K562 (cell line): ENCODE data around the gene TJP2. TPM values are rescaled to one million over a fixed set of nuclear protein-coding genes. Genes with fewer than 3 reads are reported as not detected.

Experiments used
- ATAC-seq: fragments of 200-7000 bp; cut with Tn5 transposase; 3 replicates; pipeline ENCODE4 v1.9.1; 2020; ENCODE audit warnings: moderate library complexity
- BruUV-seq: library from RNA; stranded (reverse); fragments of 400-500 nt; replicated peaks from 2 replicates; lab custom pipeline; 2021; lab: Mats Ljungman, UMichigan
- CTCF ChIA-PET: fragments of 300-600 bp; formaldehyde crosslinking; extraction: SDS; loops from one replicate; lab custom pipeline; 2021; ENCODE audit warnings: low intra/inter-chr PET ratio; lab: Yijun Ruan, JAX
- POLR2A ChIA-PET: fragments of 300-600, 350-650 bp; sonication (Branson Sonifier 250); formaldehyde crosslinking; extraction: SDS; loops from one replicate; lab custom pipeline; 2021; ENCODE audit warnings: antibody characterized with exemption, inconsistent platforms; lab: Yijun Ruan, JAX
- DNase-seq, 4 experiments: peaks; one replicate each; pipeline versions ENCODE4 v3.0.0 to v3.0.0-alpha.2; 2011 to 2018; ENCODE audit warnings: low spot score in 3 of 4, mixed read lengths in 3 of 4; ENCODE audit errors: extremely low read depth in 1 of 4
- FAIRE-seq: peaks from 2 replicates; lab custom pipeline; 2011; peaks lifted over from hg19 to GRCh38; lab: Jason Lieb, UNC
- H2AFZ ChIP-seq: 2 replicates; pipeline ENCODE4 v1.6.0; 2011; ENCODE audit warnings: low read depth, low read length, control low read depth, inconsistent platforms
- H3K27ac ChIP-seq: fragments of 200-600 bp; 3 replicates; pipeline ENCODE4 v1.8.0; 2011; ENCODE audit warnings: low read depth, mild to moderate bottlenecking, control low read depth, inconsistent platforms, low read length, moderate library complexity, mixed read lengths; ENCODE audit errors: extremely low read depth
- H3K27me3 ChIP-seq, 2 experiments: fragments of 300-600 bp in 1 of 2; 2 replicates in 1 of 2; 3 replicates in 1 of 2; pipeline versions ENCODE4 v1.6.0 to v1.8.0; 2011; ENCODE audit warnings: inconsistent platforms in 2 of 2, low read length in 2 of 2, mild to moderate bottlenecking in 1 of 2, mixed read lengths in 1 of 2, moderate library complexity in 1 of 2; ENCODE audit not compliant: control insufficient read depth in 2 of 2, insufficient read depth in 2 of 2
- H3K36me3 ChIP-seq: fragments of 300-600 bp; 3 replicates; pipeline ENCODE4 v1.8.0; 2011; ENCODE audit warnings: mild to moderate bottlenecking, low read length, inconsistent platforms; ENCODE audit not compliant: control insufficient read depth, insufficient read depth
- H3K4me1 ChIP-seq, 2 experiments: fragments of 200-600 bp in 1 of 2; replicated peaks in 1 of 2; 2 replicates in 1 of 2; 3 replicates in 1 of 2; pipeline versions ENCODE4 v1.5.1 to v1.8.0; 2011; ENCODE audit warnings: inconsistent platforms in 2 of 2, low read length in 2 of 2, mild to moderate bottlenecking in 1 of 2, mixed read lengths in 1 of 2, moderate library complexity in 1 of 2; ENCODE audit not compliant: control insufficient read depth in 2 of 2, insufficient read depth in 2 of 2
- H3K4me2 ChIP-seq: 2 replicates; pipeline ENCODE4 v1.6.1; 2011; ENCODE audit warnings: low read length, control low read depth, inconsistent platforms, mixed read lengths; ENCODE audit not compliant: insufficient read depth
- H3K4me3 ChIP-seq: fragments of 200-600 bp; sonication (generic), shearing (Covaris generic); 2 replicates; pipeline ENCODE4 v1.5.1; 2016; ENCODE audit warnings: control low read depth, inconsistent platforms
- H3K79me2 ChIP-seq: fragments of 200-600 bp; 3 replicates; pipeline ENCODE4 v1.8.0; 2011; ENCODE audit warnings: low read length, inconsistent platforms; ENCODE audit not compliant: control insufficient read depth, insufficient read depth
- H3K9ac ChIP-seq, 2 experiments: 2 replicates each; pipeline versions ENCODE4 v1.6.0 to v1.6.1; 2011; ENCODE audit warnings: low read depth in 2 of 2, low read length in 2 of 2, control low read depth in 1 of 2, inconsistent platforms in 1 of 2, mild to moderate bottlenecking in 1 of 2, mixed read lengths in 1 of 2; ENCODE audit not compliant: insufficient read depth in 1 of 2
- H3K9me1 ChIP-seq: one replicate; pipeline ENCODE4 v1.6.0; 2011; ENCODE audit warnings: inconsistent platforms, mild to moderate bottlenecking, low read length, moderate library complexity; ENCODE audit not compliant: control insufficient read depth, insufficient read depth
- H3K9me3 ChIP-seq: replicated peaks from 2 replicates; pipeline ENCODE4 v1.5.1; 2011; ENCODE audit warnings: low read depth, low read length, inconsistent platforms; ENCODE audit not compliant: control insufficient read depth, insufficient read depth
- H4K20me1 ChIP-seq: replicated peaks from 2 replicates; pipeline ENCODE4 v1.6.1; 2011; ENCODE audit warnings: low read length, inconsistent platforms, mixed read lengths; ENCODE audit not compliant: control insufficient read depth, insufficient read depth
- BDP1 ChIP-seq: IDR thresholded peaks from 3 replicates; pipeline ENCODE4 v1.6.1; 2011; ENCODE audit not compliant: insufficient read length, insufficient read depth
- CEBPG ChIP-seq, 3 experiments: fragments of 200-800 bp in 1 of 3; sonication (Bioruptor generic) in 1 of 3; sonication (generic) in 1 of 3; formaldehyde crosslinking in 1 of 3; IDR thresholded peaks in 2 of 3; conservative IDR thresholded peaks in 1 of 3; 2 replicates each; pipeline versions ENCODE4 v1.6.1 to v1.8.0; 2016 to 2022; ENCODE audit warnings: missing compliant biosample characterization in 2 of 3, missing genetic modification characterization in 2 of 3, mild to moderate bottlenecking in 1 of 3, missing genetic modification reagents in 1 of 3
- EP400 ChIP-seq: fragments of 450-650 bp; IDR thresholded peaks from 2 replicates; pipeline ENCODE4 v1.6.1; 2017; ENCODE audit warnings: antibody characterized with exemption, mild to moderate bottlenecking, moderate library complexity
- ERF ChIP-seq: fragments of 450-650 bp; formaldehyde crosslinking; IDR thresholded peaks from 2 replicates; pipeline ENCODE4 v1.4.0; 2020; ENCODE audit warnings: mild to moderate bottlenecking, mixed read lengths
- L3MBTL2 ChIP-seq: fragments of 450-650 bp; IDR thresholded peaks from 2 replicates; pipeline ENCODE4 v1.6.1; 2016; ENCODE audit warnings: mild to moderate bottlenecking, moderate library complexity
- MXD1 ChIP-seq: fragments of 250-450 bp; sonication (Bioruptor Pico); IDR thresholded peaks from 2 replicates; pipeline ENCODE4 v1.8.0; 2021; ENCODE audit warnings: borderline replicate concordance, mild to moderate bottlenecking, moderate library complexity; ENCODE audit not compliant: poor library complexity, severe bottlenecking
- NCOA1 ChIP-seq: fragments of 450-650 bp; IDR thresholded peaks from 2 replicates; pipeline ENCODE4 v1.6.1; 2016; ENCODE audit warnings: low read depth
- TCF15 ChIP-seq: fragments of 250-450 bp; sonication (Bioruptor Pico); IDR thresholded peaks from 2 replicates; pipeline ENCODE4 v1.8.0; 2022; ENCODE audit warnings: moderate library complexity, mild to moderate bottlenecking, inconsistent platforms
- TGIF2 ChIP-seq: sonication (generic); formaldehyde crosslinking; IDR thresholded peaks from 2 replicates; pipeline ENCODE4 v1.8.1; 2022; ENCODE audit warnings: mild to moderate bottlenecking, missing genetic modification reagents, moderate library complexity
- ZNF316 ChIP-seq: fragments of 450-650 bp; IDR thresholded peaks from 2 replicates; pipeline ENCODE4 v1.6.1; 2016
- WGBS: fragments of 100-300 bp; shearing (Covaris generic); methylation state at CpG from one replicate; pipeline ENCODE4 v1.1.6; 2016; ENCODE audit warnings: low coverage, mixed read lengths; ENCODE audit not compliant: insufficient coverage; ENCODE audit errors: missing lambda C conversion rate; 5-methylcytosine and 5-hydroxymethylcytosine counted together
- in situ Hi-C: fragments of 300-500 bp; cut with MboI; formaldehyde crosslinking; loops from 4 replicates; pipeline ENCODE4 v1.15.0; 2018; ENCODE audit warnings: inconsistent platforms, mixed read lengths
- intact Hi-C: fragments of 100-400 bp; cut with micrococcal nuclease; formaldehyde crosslinking; loops from 2 replicates; pipeline ENCODE4 v1.14.2; 2022
- polyA plus RNA-seq, 8 experiments: library from polyadenylated mRNA; depleted of rRNA in 4 of 8; stranded (reverse) in 5 of 8; unstranded in 3 of 8; fragments of >200 nt; fragmentation: Nextera tagmentation in 2 of 8; fragmentation: Illumina TruSeq in 1 of 8; extraction: Ambion mirVana in 2 of 8; extraction: Trizol in 1 of 8; gene quantifications; 2 replicates each; pipeline versions ENCODE4 v1.2.1 to v1.2.3, GENCODE V29; 2011 to 2014; ENCODE audit warnings: inconsistent platforms in 1 of 8, missing spikeins in 1 of 8
- total RNA-seq, 7 experiments: library from RNA; depleted of rRNA in 6 of 7; stranded (reverse); fragments of >200 nt in 6 of 7; fragmentation: Illumina TruSeq in 2 of 7; extraction: Trizol in 2 of 7; gene quantifications; 2 replicates each; pipeline versions ENCODE4 v1.2.1 to v1.2.3, GENCODE V29; 2011 to 2021; ENCODE audit warnings: low replicate concordance in 1 of 7
- TF ChIP-seq, protein P1 (sequence below): fragments of 200-800 bp; sonication (Bioruptor generic); IDR thresholded peaks from 2 replicates; pipeline ENCODE4 v1.6.1; 2016; ENCODE audit warnings: missing genetic modification characterization, missing compliant biosample characterization
- TF ChIP-seq, protein P2 (sequence below): fragments of 450-650 bp; formaldehyde crosslinking; IDR thresholded peaks from 2 replicates; pipeline ENCODE4 v1.4.0; 2020; ENCODE audit warnings: mild to moderate bottlenecking, moderate library complexity

Gene TJP2
- total and polyA plus RNA-seq, 9 of the 15 experiments (the other 6 are each of a cell fraction or from before 2014, with no cell fraction given), result 4.0 to 24.1 (median 16.8) TPM

DNA sequence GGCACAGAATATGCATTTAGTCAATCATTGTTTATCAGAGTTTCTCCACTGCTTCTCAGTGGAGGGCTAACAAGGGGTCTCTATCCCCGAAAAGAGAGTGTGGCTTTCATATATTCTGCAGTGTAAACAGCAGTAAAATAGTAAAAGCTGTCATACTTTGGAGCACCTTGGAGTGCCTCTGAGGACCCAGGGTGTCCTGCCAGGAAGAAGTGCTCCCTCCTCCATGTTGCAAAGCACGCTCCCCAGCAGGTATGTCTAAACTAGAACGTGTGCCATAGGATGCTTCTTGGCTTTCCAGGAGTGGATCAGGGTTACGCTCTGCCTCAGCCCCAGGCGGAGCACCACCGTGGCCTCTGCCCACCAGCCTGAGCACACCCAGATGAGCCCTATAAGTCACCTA lies 8.5 kb upstream of the TJP2 start (continued):
- TF ChIP-seq TGIF2 (no peak), EP400 (no peak), MXD1 (CRISPR knock-in tag) (no peak), ZNF316 (no peak)
- TF ChIP-seq, all 486 proteins: peak for 0

DNA sequence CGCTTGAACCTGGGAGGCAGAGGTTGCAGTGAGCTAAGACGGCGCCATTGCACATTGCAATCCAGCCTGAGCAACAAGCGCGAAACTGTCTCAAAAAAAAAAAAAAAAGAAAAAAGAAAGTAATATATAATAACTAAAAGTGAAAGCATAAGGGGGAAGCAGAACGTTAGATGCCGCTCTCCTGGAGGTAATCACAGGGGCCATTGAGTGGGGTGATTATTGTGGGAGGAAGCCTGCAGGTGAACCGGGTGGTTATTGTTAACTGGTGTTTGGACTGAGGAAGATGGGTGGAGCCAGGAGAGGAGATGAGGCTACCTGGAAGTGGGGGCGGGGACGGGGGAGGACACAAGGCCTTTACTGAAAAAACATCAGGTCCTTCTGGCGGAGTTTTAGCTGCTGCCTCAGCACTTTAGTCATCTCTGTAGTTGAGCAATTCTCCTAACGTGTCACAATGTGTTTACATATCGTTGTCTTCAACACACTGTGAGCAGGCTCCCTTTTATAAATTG lies 5.3 kb upstream of the TJP2 start:
- peaks cover 12 to 38% of the 10 kb centered on the region in 2 experiments for H3K4me1 ChIP-seq
- H3K36me3 ChIP-seq, result no peaks in the 10 kb centered on the region
- H3K27me3 ChIP-seq, result no peaks in the 10 kb centered on the region
- peak overlapping the region; percentile 62; the same call in 1 of the 2 replicates for H2AFZ ChIP-seq
- ATAC-seq, result peak; percentile 45
- no peaks in the 10 kb centered on the region for H3K9me1 ChIP-seq
- FAIRE-seq, result peak; percentile 75
- no peak overlapping the region for H3K9ac ChIP-seq
- no peaks in the 10 kb centered on the region for H3K9me3 ChIP-seq
- intact Hi-C loops (no loop called here), in situ Hi-C loops (no loop called here)
- H3K27ac ChIP-seq, result no peak overlapping the region
- no TSS peak for BruUV-seq
- 18% methylated on average over 8 of the region's 13 CpGs for WGBS
- no peaks in the 10 kb centered on the region for H3K79me2 ChIP-seq
- ChIA-PET POLR2A (interaction anchor here (0.5 to 1.4 kb wide), 2 partner anchors 8 to 46 kb away, joined by 3 to 5 read pairs; no protein-coding TSS in a partner anchor), CTCF (no interaction called here)
- no peak overlapping the region for H3K4me3 ChIP-seq
- H4K20me1 ChIP-seq, result no peaks in the 10 kb centered on the region; the same call in 1 of the 2 replicates
- H3K4me2 ChIP-seq, result no peak overlapping the region; the same call in 1 of the 2 replicates
- peak; percentile 51 to 65 (median 56) for DNase-seq
- no peak for TF ChIP-seq TCF15 (CRISPR knock-in tag)
- TF ChIP-seq, protein P1, sequence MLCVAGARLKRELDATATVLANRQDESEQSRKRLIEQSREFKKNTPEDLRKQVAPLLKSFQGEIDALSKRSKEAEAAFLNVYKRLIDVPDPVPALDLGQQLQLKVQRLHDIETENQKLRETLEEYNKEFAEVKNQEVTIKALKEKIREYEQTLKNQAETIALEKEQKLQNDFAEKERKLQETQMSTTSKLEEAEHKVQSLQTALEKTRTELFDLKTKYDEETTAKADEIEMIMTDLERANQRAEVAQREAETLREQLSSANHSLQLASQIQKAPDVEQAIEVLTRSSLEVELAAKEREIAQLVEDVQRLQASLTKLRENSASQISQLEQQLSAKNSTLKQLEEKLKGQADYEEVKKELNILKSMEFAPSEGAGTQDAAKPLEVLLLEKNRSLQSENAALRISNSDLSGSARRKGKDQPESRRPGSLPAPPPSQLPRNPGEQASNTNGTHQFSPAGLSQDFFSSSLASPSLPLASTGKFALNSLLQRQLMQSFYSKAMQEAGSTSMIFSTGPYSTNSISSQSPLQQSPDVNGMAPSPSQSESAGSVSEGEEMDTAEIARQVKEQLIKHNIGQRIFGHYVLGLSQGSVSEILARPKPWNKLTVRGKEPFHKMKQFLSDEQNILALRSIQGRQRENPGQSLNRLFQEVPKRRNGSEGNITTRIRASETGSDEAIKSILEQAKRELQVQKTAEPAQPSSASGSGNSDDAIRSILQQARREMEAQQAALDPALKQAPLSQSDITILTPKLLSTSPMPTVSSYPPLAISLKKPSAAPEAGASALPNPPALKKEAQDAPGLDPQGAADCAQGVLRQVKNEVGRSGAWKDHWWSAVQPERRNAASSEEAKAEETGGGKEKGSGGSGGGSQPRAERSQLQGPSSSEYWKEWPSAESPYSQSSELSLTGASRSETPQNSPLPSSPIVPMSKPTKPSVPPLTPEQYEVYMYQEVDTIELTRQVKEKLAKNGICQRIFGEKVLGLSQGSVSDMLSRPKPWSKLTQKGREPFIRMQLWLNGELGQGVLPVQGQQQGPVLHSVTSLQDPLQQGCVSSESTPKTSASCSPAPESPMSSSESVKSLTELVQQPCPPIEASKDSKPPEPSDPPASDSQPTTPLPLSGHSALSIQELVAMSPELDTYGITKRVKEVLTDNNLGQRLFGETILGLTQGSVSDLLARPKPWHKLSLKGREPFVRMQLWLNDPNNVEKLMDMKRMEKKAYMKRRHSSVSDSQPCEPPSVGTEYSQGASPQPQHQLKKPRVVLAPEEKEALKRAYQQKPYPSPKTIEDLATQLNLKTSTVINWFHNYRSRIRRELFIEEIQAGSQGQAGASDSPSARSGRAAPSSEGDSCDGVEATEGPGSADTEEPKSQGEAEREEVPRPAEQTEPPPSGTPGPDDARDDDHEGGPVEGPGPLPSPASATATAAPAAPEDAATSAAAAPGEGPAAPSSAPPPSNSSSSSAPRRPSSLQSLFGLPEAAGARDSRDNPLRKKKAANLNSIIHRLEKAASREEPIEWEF (CRISPR knock-in tag), result no peak
- TF ChIP-seq CEBPG (CRISPR knock-in tag; IDR thresholded peaks at IDR 0.05), result no peak
- peak; percentile 27 to 51; a peak in 1 of 4 replicates for TF ChIP-seq CEBPG (tag; conservative IDR thresholded peaks at IDR 0.05 in 1 of 2, IDR thresholded peaks at IDR 0.05 in 1 of 2)
- TF ChIP-seq ERF, result no peak
- TF ChIP-seq BDP1, result no peak
- no peak for TF ChIP-seq L3MBTL2
- TF ChIP-seq, protein P2, sequence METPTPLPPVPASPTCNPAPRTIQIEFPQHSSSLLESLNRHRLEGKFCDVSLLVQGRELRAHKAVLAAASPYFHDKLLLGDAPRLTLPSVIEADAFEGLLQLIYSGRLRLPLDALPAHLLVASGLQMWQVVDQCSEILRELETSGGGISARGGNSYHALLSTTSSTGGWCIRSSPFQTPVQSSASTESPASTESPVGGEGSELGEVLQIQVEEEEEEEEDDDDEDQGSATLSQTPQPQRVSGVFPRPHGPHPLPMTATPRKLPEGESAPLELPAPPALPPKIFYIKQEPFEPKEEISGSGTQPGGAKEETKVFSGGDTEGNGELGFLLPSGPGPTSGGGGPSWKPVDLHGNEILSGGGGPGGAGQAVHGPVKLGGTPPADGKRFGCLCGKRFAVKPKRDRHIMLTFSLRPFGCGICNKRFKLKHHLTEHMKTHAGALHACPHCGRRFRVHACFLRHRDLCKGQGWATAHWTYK, result no peak
- TF ChIP-seq ZNF316, result peak; percentile 98
- no peak; the same call in 1 of the 2 replicates for TF ChIP-seq NCOA1
